Small intestine (tissue), 7 donors: Measurements from ENCODE around the gene RNF215. TPM values are rescaled to one million over a fixed set of nuclear protein-coding genes. Genes with fewer than 3 reads are reported as not detected.

Source experiments
- DNase-seq, 2 donors: peaks; one replicate each; pipeline versions ENCODE4 v3.0.0 to v3.0.0-alpha.2; 2013
- FAIRE-seq: peaks from 2 replicates; lab custom pipeline; 2012; peaks lifted over from hg19 to GRCh38; lab: Jason Lieb, UNC
- H3K27ac ChIP-seq, 3 donors: one replicate each; pipeline ENCODE4 v1.5.1; 2013; ENCODE audit warnings: low read length in 2 of 3, mild to moderate bottlenecking in 2 of 3, control low read depth in 1 of 3, inconsistent platforms in 1 of 3, low read depth in 1 of 3, moderate library complexity in 1 of 3
- H3K27me3 ChIP-seq, 3 donors: one replicate each; pipeline ENCODE4 v1.6.1; 2013; ENCODE audit warnings: low read length in 3 of 3, inconsistent platforms in 1 of 3; ENCODE audit not compliant: control insufficient read depth in 3 of 3, insufficient read depth in 3 of 3
- H3K36me3 ChIP-seq, 3 donors: one replicate each; pipeline ENCODE4 v1.6.1; 2013; ENCODE audit warnings: low read length in 3 of 3, inconsistent platforms in 1 of 3, low read depth in 1 of 3, mild to moderate bottlenecking in 1 of 3, moderate library complexity in 1 of 3; ENCODE audit not compliant: control insufficient read depth in 3 of 3, insufficient read depth in 2 of 3
- H3K4me1 ChIP-seq, 3 donors: one replicate each; pipeline ENCODE4 v1.6.1; 2013; ENCODE audit warnings: low read length in 2 of 3, inconsistent platforms in 1 of 3, low read depth in 1 of 3, mild to moderate bottlenecking in 1 of 3, moderate library complexity in 1 of 3; ENCODE audit not compliant: control insufficient read depth in 3 of 3, insufficient read depth in 2 of 3
- H3K4me3 ChIP-seq, 3 donors: one replicate each; pipeline ENCODE4 v1.5.1; 2013; ENCODE audit warnings: low read length in 3 of 3, control low read depth in 1 of 3, inconsistent platforms in 1 of 3, low read depth in 1 of 3, mild to moderate bottlenecking in 1 of 3, moderate library complexity in 1 of 3
- H3K9me3 ChIP-seq, 2 donors: one replicate each; pipeline ENCODE4 v1.6.1; 2013; ENCODE audit warnings: low read depth in 1 of 2, low read length in 1 of 2; ENCODE audit not compliant: control insufficient read depth in 2 of 2, insufficient read depth in 1 of 2
- WGBS, 3 donors: extraction: QIAGEN DNeasy Blood & Tissue Kit; methylation state at CpG; one replicate each; pipeline ENCODE4 v1.1.7; 2013; 5-methylcytosine and 5-hydroxymethylcytosine counted together
- polyA plus RNA-seq, 4 donors: library from polyadenylated mRNA; stranded (reverse) in 3 of 4; unstranded in 1 of 4; fragments of 200-250 nt in 3 of 4; fragments of 120-200 nt in 1 of 4; gene quantifications; one replicate each; pipeline versions ENCODE4 v1.2.1 to v1.2.3, GENCODE V29; 2013
- donor health status: healthy with polysubstance abuse.
- donor health status: control.
- donor health status: control.
- donor health status: Bipolar disorder and iron deficiency.
- donor health status: healthy.

The RNF215 gene
- polyA plus RNA-seq, 4 donors: 3.8 to 12.1 (median 10.3) TPM

- FAIRE-seq (no peak), DNase-seq (peak in 1 of 2 donors; percentile 42)
- peaks cover 3 to 28% (median 4%) of the 10 kb centered on the region in 3 donors for H3K4me1 ChIP-seq
- H3K9me3 ChIP-seq: no peaks in the 10 kb centered on the region
- peak overlapping the region; percentile 51 to 92 (median 80) for H3K4me3 ChIP-seq
- H3K27ac ChIP-seq: peak overlapping the region in 2 of 3 donors; percentile 29 to 73
- WGBS, 3 donors: 15 to 25% (median 23%) methylated on average over 11 of the region's 11 CpGs
- H3K27me3 ChIP-seq: peaks cover 0 to 5% (median 0%) of the 10 kb centered on the region in 3 donors
- H3K36me3 ChIP-seq: peaks cover 0 to 30% (median 8%) of the 10 kb centered on the region in 3 donors
These were observed 10.7 kb upstream of the RNF215 start for GRCh38 chr22:30397656-30398635.

DNA sequence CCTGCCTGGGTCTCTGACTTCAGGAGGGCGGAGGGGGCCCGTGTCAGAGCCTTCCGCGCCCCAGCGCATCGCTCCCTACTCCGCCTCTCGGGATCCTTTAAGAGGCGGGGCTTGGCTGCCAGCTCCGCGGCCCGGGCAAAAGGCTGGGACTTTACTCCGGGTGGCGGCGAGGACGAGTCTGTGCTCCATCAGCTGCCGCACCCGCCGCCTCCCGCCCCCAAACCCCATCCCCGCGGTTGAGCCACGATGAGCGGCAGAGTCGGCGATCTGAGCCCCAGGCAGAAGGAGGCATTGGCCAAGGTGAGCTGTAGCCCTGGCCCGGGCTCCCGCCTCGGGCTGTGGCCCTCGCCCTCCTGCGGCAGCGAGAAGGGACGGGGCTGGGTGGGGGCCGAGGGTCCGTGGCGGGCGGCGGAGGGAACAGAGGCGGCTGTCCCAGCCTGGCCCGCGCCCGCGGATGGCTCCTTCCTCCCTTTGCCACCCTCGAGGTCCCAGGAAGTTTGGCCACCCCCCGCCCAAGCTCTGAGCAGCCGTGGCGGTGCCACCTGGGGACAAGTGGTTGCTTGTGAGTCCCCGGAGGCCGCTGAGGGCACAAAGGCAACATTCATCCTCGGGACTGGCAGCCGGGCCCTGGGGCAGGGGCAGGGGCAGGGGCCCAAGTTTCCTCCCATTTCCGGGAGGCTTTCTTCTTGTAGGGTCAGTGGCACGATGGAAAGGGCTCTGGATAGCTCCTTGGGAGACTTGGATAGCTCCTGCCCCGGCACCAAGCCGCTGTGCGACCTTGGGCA, 9.9 kb upstream of the RNF215 start, which contains the start of gene SEC14L2:
Gene SEC14L2, plus strand, starts transcription at position 148 of the 785 bp plus-strand sequence. Its CDS starts 99 bp downstream, at position 247.
- H3K36me3 ChIP-seq: peaks cover 0 to 21% (median 8%) of the 10 kb centered on the region in 3 donors
- H3K27ac ChIP-seq: peak within 1 kb of the TSS in 2 of 3 donors; percentile 29 to 73
- peak within 1 kb of the TSS; percentile 51 to 92 (median 80) for H3K4me3 ChIP-seq
- peak; percentile 82 to 89 for DNase-seq
- 0 to 1% (median 1%) methylated on average over 37 to 56 of the region's 56 CpGs for WGBS, 3 donors
- H3K27me3 ChIP-seq: peaks cover 0 to 5% (median 0%) of the 10 kb centered on the region in 3 donors
- H3K9me3 ChIP-seq: no peaks in the 10 kb centered on the region
- no peak for FAIRE-seq
- H3K4me1 ChIP-seq: peaks cover 2 to 31% (median 4%) of the 10 kb centered on the region in 3 donors

DNA sequence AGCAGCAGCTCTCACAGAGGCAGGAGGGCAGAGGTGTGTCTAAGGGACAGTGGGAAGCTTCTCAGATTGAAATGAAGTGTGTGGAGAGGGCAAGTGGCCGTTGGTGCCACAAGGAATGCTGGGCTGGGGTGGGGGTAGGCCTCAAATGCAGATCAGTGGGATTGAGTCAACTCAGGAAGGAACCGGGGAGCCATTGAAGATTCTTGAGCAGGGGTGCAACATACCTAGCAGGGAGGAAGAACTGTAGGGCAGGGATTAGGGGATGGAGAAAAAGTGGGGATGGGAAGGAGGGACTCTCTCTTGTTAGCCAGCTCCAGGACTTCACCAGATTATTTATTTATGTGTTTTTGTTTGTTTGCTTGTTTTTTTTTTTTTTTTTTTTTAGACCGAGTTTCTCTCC, 6.7 kb upstream of the RNF215 start:
- Histone ChIP-seq H3K27ac (no peak overlapping the region), H3K36me3 (peaks cover 0 to under 1% (median 0%) of the 10 kb centered on the region in 3 donors), H3K9me3 (peaks cover 0 to 5% of the 10 kb centered on the region in 2 donors), H3K27me3 (peaks cover 0 to 5% (median 0%) of the 10 kb centered on the region in 3 donors), H3K4me1 (peaks cover 2 to 30% (median 4%) of the 10 kb centered on the region in 3 donors), H3K4me3 (no peak overlapping the region)
- WGBS, 3 donors: 75 to 81% (median 80%) methylated on average over 2 to 3 of the region's 3 CpGs
- FAIRE-seq: no peak
- DNase-seq: no peak

GRCh38 chr22:30393322-30393680, 6.1 kb upstream of the RNF215 start:
- FAIRE-seq (no peak), DNase-seq (no peak)
- Histone ChIP-seq H3K4me1 (peaks cover under 1 to 25% (median 2%) of the 10 kb centered on the region in 3 donors), H3K36me3 (no peaks in the 10 kb centered on the region), H3K27me3 (peaks cover 0 to 5% (median 0%) of the 10 kb centered on the region in 3 donors), H3K4me3 (no peak overlapping the region), H3K27ac (no peak overlapping the region), H3K9me3 (peaks cover 0 to 5% of the 10 kb centered on the region in 2 donors)
- WGBS, 3 donors: 80 to 85% (median 84%) methylated on average over 7 of the region's 7 CpGs

- Histone ChIP-seq H3K27me3 (peaks cover 0 to 5% (median 0%) of the 10 kb centered on the region in 3 donors), H3K27ac (no peak overlapping the region), H3K4me3 (no peak overlapping the region), H3K36me3 (no peaks in the 10 kb centered on the region), H3K9me3 (peaks cover 0 to 5% of the 10 kb centered on the region in 2 donors), H3K4me1 (peaks cover 0 to 20% (median 2%) of the 10 kb centered on the region in 3 donors)
- no peak for DNase-seq
- FAIRE-seq: no peak
- 62 to 74% (median 71%) methylated on average over 9 of the region's 9 CpGs for WGBS, 3 donors
These were observed 5.6 kb upstream of the RNF215 start for GRCh38 chr22:30392661-30393321.

DNA sequence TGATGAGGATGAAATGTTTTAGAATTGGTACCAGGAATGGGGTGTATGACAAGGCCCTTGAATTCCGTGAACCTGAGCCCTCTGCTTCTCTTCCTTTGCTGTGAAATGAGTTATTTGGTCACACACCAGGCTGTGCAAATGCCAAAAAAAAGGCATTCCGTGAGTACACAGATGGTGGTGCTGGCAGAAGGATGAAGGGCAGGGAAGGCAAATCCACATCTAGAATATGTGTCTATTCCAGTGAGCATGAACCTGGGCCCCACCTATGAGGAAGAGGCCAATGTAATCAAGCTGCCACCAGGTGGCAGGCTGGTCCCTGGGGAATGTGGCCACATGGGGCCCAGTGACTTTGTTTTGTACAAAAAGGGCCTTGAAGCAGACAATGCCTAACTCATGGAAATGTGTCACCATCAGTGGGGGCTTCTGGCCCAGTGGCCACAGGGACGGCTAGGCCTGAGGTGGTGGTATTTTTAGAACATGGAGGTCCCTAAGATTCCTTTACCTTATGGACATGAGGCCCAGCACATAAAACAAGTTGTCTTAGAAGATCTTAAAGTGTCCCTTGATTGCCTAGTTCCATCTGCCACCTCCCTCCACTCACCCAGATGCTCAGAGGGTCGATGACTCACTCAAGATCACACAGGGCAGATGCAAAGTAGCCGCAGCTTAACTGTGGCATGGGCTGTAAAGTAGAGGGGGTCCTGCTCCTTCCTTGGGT, 3.9 kb upstream of the RNF215 start:
- Histone ChIP-seq H3K4me3 (no peak overlapping the region), H3K9me3 (peaks cover 0 to 5% of the 10 kb centered on the region in 2 donors), H3K36me3 (no peaks in the 10 kb centered on the region), H3K4me1 (peaks cover 0 to 21% (median 2%) of the 10 kb centered on the region in 3 donors), H3K27me3 (no peaks in the 10 kb centered on the region), H3K27ac (no peak overlapping the region)
- DNase-seq: peak; percentile 87 to 90
- FAIRE-seq: no peak
- WGBS, 3 donors: 36 to 54% (median 39%) methylated on average over 5 of the region's 5 CpGs

DNA sequence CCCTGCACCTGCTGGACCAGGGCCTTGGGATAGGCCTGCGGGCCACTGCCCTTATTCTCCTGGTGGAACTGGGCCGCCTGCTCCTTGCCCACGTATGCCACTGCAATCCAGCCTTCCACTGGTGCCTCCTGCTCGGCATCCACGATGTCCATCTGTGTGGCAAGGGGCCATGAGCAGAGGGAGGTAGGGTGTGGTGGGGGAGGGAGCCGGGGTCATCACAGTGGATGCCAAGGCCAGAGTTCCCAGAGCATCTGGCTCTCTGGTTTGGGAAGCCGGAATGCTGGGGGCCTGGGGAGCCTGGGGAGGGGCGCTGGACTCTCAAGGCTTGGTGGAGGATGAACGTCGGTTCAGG, 627 bp downstream of the RNF215 start:
- peaks cover 0 to 23% (median 0%) of the 10 kb centered on the region in 3 donors for H3K36me3 ChIP-seq
- peaks cover 0 to 5% of the 10 kb centered on the region in 2 donors for H3K9me3 ChIP-seq
- no peaks in the 10 kb centered on the region for H3K27me3 ChIP-seq
- peaks cover 0 to 12% (median 0%) of the 10 kb centered on the region in 3 donors for H3K4me1 ChIP-seq
- FAIRE-seq (no peak), DNase-seq (no peak)
- 27 to 39% (median 33%) methylated on average over 9 to 10 of the region's 10 CpGs for WGBS, 3 donors
- H3K27ac ChIP-seq: peak overlapping the region in 1 of 3 donors; percentile 58
- H3K4me3 ChIP-seq: peak overlapping the region; percentile 48 to 81 (median 64)
